HCT116 (cell line): ENCODE results near the gene AASDH. TPM values are rescaled to one million over a fixed set of nuclear protein-coding genes. Genes with fewer than 3 reads are reported as not detected.

Experiments used
- ATAC-seq: fragments of 200-7000 bp; cut with Tn5 transposase; 2 replicates; pipeline ENCODE4 v1.9.1; 2020; ENCODE audit warnings: mild to moderate bottlenecking, moderate library complexity
- BruUV-seq: library from RNA; stranded (reverse); fragments of 400-500 nt; replicated peaks from 2 replicates; lab custom pipeline; 2021; lab: Mats Ljungman, UMichigan
- CTCF ChIA-PET: fragments of 300-600 bp; sonication (Branson Sonifier 250); formaldehyde crosslinking; loops from one replicate; lab custom pipeline; 2021; ENCODE audit warnings: antibody characterized with exemption; lab: Charles Lee
- POLR2A ChIA-PET: fragments of 300-600, 350-600 bp; sonication (Branson Sonifier 250); formaldehyde crosslinking; loops from one replicate; lab custom pipeline; 2021; ENCODE audit warnings: antibody characterized with exemption; lab: Charles Lee
- RAD21 ChIA-PET, 2 experiments: fragments of 300-600 bp; sonication (Branson Sonifier 250); formaldehyde crosslinking; loops; one replicate each; lab custom pipeline; 2023; ENCODE audit warnings: low total read pairs in 2 of 2; ENCODE audit not compliant: uncharacterized antibody in 2 of 2, unreplicated experiment in 2 of 2, low non-redundant PET in 1 of 2; lab: Charles Lee
- DNase-seq: peaks from one replicate; pipeline ENCODE4 v3.0.0-alpha.2; 2010; ENCODE audit warnings: low read depth, low spot score
- H2AFZ ChIP-seq: fragments of 200-600 bp; shearing (Covaris generic), sonication (generic); 2 replicates; pipeline ENCODE4 v1.6.1; 2017; ENCODE audit warnings: low read depth, mixed run types, mixed read lengths, antibody characterized with exemption, low read length; ENCODE audit not compliant: poor library complexity, severe bottlenecking
- H3K27ac ChIP-seq: 2 replicates; pipeline ENCODE4 v1.5.1; 2012; ENCODE audit warnings: low read depth, low read length
- H3K27me3 ChIP-seq: fragments of 200-600 bp; sonication (generic); 2 replicates; pipeline ENCODE4 v1.6.1; 2016; ENCODE audit warnings: mixed run types, low read length, mixed read lengths; ENCODE audit not compliant: insufficient read depth
- H3K36me3 ChIP-seq, 2 experiments: fragments of 200-500 bp in 1 of 2; fragments of 200-600 bp in 1 of 2; sonication (Bioruptor generic) in 1 of 2; sonication (generic) in 1 of 2; 2 replicates each; pipeline versions ENCODE4 v1.5.1 to v1.6.1; 2014 to 2016; ENCODE audit warnings: low read length in 2 of 2, inconsistent platforms in 1 of 2, mixed read lengths in 1 of 2, mixed run types in 1 of 2; ENCODE audit not compliant: insufficient read depth in 2 of 2, control insufficient read depth in 1 of 2
- H3K4me1 ChIP-seq, 2 experiments: fragments of 200-600 bp in 1 of 2; sonication (generic) in 1 of 2; 2 replicates each; pipeline versions ENCODE4 v1.5.1 to v1.6.1; 2012 to 2017; ENCODE audit warnings: low read length in 2 of 2, inconsistent platforms in 1 of 2, mild to moderate bottlenecking in 1 of 2, mixed read lengths in 1 of 2, mixed run types in 1 of 2, moderate library complexity in 1 of 2; ENCODE audit not compliant: insufficient read depth in 2 of 2, control insufficient read depth in 1 of 2
- H3K4me2 ChIP-seq: fragments of 200-600 bp; sonication (generic); 2 replicates; pipeline ENCODE4 v1.6.1; 2017; ENCODE audit warnings: mixed run types, low read length, mixed read lengths
- H3K4me3 ChIP-seq, 2 experiments: fragments of 200-600 bp in 1 of 2; sonication (generic) in 1 of 2; replicated peaks in 1 of 2; 2 replicates each; pipeline ENCODE4 v1.5.1; 2011 to 2016; ENCODE audit warnings: low read length in 2 of 2, control low read depth in 1 of 2, low read depth in 1 of 2, mild to moderate bottlenecking in 1 of 2, mixed read lengths in 1 of 2, mixed run types in 1 of 2
- H3K79me2 ChIP-seq: fragments of 200-600 bp; sonication (generic); 2 replicates; pipeline ENCODE4 v1.6.1; 2017; ENCODE audit warnings: mild to moderate bottlenecking, mixed run types, low read length, moderate library complexity, mixed read lengths; ENCODE audit not compliant: insufficient read depth
- H3K9ac ChIP-seq: fragments of 200-600 bp; sonication (generic); 2 replicates; pipeline ENCODE4 v1.6.1; 2016; ENCODE audit warnings: low read length, mixed read lengths
- H3K9me2 ChIP-seq: fragments of 200-600 bp; sonication (generic), shearing (Covaris generic); 2 replicates; pipeline ENCODE4 v1.6.1; 2017; ENCODE audit warnings: mixed run types, mild to moderate bottlenecking, moderate library complexity; ENCODE audit not compliant: insufficient read depth
- H3K9me3 ChIP-seq, 2 experiments: fragments of 200-500 bp in 1 of 2; fragments of 200-600 bp in 1 of 2; sonication (Bioruptor generic) in 1 of 2; sonication (generic) in 1 of 2; 2 replicates each; pipeline ENCODE4 v1.6.1; 2014 to 2017; ENCODE audit warnings: low read length in 2 of 2, mixed read lengths in 2 of 2, inconsistent platforms in 1 of 2, low read depth in 1 of 2, mild to moderate bottlenecking in 1 of 2, mixed run types in 1 of 2, moderate library complexity in 1 of 2; ENCODE audit not compliant: control insufficient read depth in 1 of 2, insufficient read depth in 1 of 2
- H4K20me1 ChIP-seq: fragments of 200-600 bp; sonication (generic), shearing (Covaris generic); 2 replicates; pipeline ENCODE4 v1.6.1; 2017; ENCODE audit warnings: mixed run types, mild to moderate bottlenecking, moderate library complexity; ENCODE audit not compliant: insufficient read depth
- ATF3 ChIP-seq: IDR thresholded peaks from 2 replicates; pipeline ENCODE4 v1.6.1; 2012
- CBX3 ChIP-seq: IDR thresholded peaks from 2 replicates; pipeline ENCODE4 v1.6.1; 2012; ENCODE audit warnings: low read depth
- CEBPB ChIP-seq: IDR thresholded peaks from 2 replicates; pipeline ENCODE4 v1.6.1; 2012; ENCODE audit warnings: low read depth
- CTCF ChIP-seq, 3 experiments: fragments of 200-600 bp in 1 of 3; sonication (generic) in 1 of 3; IDR thresholded peaks in 2 of 3; conservative IDR thresholded peaks in 1 of 3; 2 replicates each; pipeline ENCODE4 v1.5.1; 2012 to 2017; ENCODE audit warnings: low read depth in 2 of 3, low read length in 2 of 3, antibody characterized with exemption in 1 of 3, borderline replicate concordance in 1 of 3, control low read depth in 1 of 3, mild to moderate bottlenecking in 1 of 3, mixed read lengths in 1 of 3, mixed run types in 1 of 3, moderate library complexity in 1 of 3; ENCODE audit not compliant: insufficient read depth in 1 of 3
- EGR1 ChIP-seq: IDR thresholded peaks from 2 replicates; pipeline ENCODE4 v1.6.1; 2012; ENCODE audit warnings: low read depth
- EZH2 ChIP-seq: fragments of 200-600 bp; sonication (generic); IDR thresholded peaks from 2 replicates; pipeline ENCODE4 v1.6.1; 2017; ENCODE audit warnings: antibody characterized with exemption, mixed run types
- EZH2phosphoT487 ChIP-seq: fragments of 200-600 bp; IDR thresholded peaks from 2 replicates; pipeline ENCODE4 v1.6.1; 2018; ENCODE audit warnings: antibody characterized with exemption, borderline replicate concordance
- JUND ChIP-seq: IDR thresholded peaks from 2 replicates; pipeline ENCODE4 v1.6.1; 2012
- MAX ChIP-seq: IDR thresholded peaks from 2 replicates; pipeline ENCODE4 v1.6.1; 2012
- POLR2A ChIP-seq: IDR thresholded peaks from 2 replicates; pipeline ENCODE4 v1.7.0; 2011; ENCODE audit warnings: borderline replicate concordance; ENCODE audit not compliant: insufficient read depth, insufficient read length; ENCODE audit errors: extremely low read depth
- POLR2AphosphoS5 ChIP-seq: IDR thresholded peaks from 2 replicates; pipeline ENCODE4 v1.6.1; 2011; ENCODE audit warnings: mild to moderate bottlenecking, low read depth, low read length, moderate library complexity
- RAD21 ChIP-seq: IDR thresholded peaks from 2 replicates; pipeline ENCODE4 v1.6.1; 2012; ENCODE audit warnings: low read depth, mild to moderate bottlenecking
- REST ChIP-seq: IDR thresholded peaks from 2 replicates; pipeline ENCODE4 v1.6.1; 2012; ENCODE audit warnings: low read depth
- SIN3A ChIP-seq: IDR thresholded peaks from 2 replicates; pipeline ENCODE4 v1.6.1; 2012; ENCODE audit warnings: low read depth
- SP1 ChIP-seq: IDR thresholded peaks from 2 replicates; pipeline ENCODE4 v1.6.1; 2012; ENCODE audit warnings: low read depth
- SRF ChIP-seq: IDR thresholded peaks from 2 replicates; pipeline ENCODE4 v1.6.1; 2012; ENCODE audit warnings: low read depth
- TCF7L2 ChIP-seq: IDR thresholded peaks from 2 replicates; pipeline ENCODE4 v1.7.0; 2011; ENCODE audit warnings: borderline replicate concordance, inconsistent platforms; ENCODE audit not compliant: insufficient read depth, insufficient read length; ENCODE audit errors: extremely low read depth
- YY1 ChIP-seq: IDR thresholded peaks from 2 replicates; pipeline ENCODE4 v1.6.1; 2011; ENCODE audit warnings: low read length, low read depth, moderate library complexity, mild to moderate bottlenecking; ENCODE audit not compliant: insufficient replicate concordance; ENCODE audit errors: extremely low read depth
- ZFX ChIP-seq: fragments of 450-650 bp; IDR thresholded peaks from 2 replicates; pipeline ENCODE4 v1.6.1; 2017
- ZNF274 ChIP-seq: fragments of 200-500 bp; sonication (Bioruptor generic); IDR thresholded peaks from 2 replicates; pipeline ENCODE4 v1.6.1; 2014; ENCODE audit warnings: mild to moderate bottlenecking, low read depth, low read length, inconsistent platforms
- intact Hi-C: fragments of 100-400 bp; cut with micrococcal nuclease; formaldehyde crosslinking; loops from 2 replicates; pipeline ENCODE4 v1.10.0; 2022
- total RNA-seq: library from RNA; stranded (reverse); gene quantifications from one replicate; pipeline ENCODE4 v1.2.1, GENCODE V29; 2021; ENCODE audit not compliant: unreplicated experiment

The AASDH gene
- total RNA-seq, 1 experiment from 2014 or later: 13.7 TPM

- TF ChIP-seq YY1 (no peak), EGR1 (no peak), ZFX (no peak), SIN3A (no peak), TCF7L2 (no peak), SRF (no peak)
Measured at GRCh38 chr4:56372774-56373173, 14.5 kb downstream of the AASDH start (continued).

GRCh38 chr4:56371426-56372220 lies 15.7 kb downstream of the AASDH start:
- no peaks in the 10 kb centered on the region for H4K20me1 ChIP-seq
- ChIA-PET RAD21 (no interaction called here), CTCF (no interaction called here), POLR2A (no interaction called here)
- no peaks in the 10 kb centered on the region for H3K9me2 ChIP-seq
- H2AFZ ChIP-seq: no peak overlapping the region
- H3K4me3 ChIP-seq: no peak overlapping the region
- no peaks in the 10 kb centered on the region for H3K27me3 ChIP-seq
- no peaks in the 10 kb centered on the region for H3K79me2 ChIP-seq
- H3K4me2 ChIP-seq: no peak overlapping the region
- no peaks in the 10 kb centered on the region for H3K9me3 ChIP-seq
- DNase-seq (no peak), ATAC-seq (no peak)
- no peak overlapping the region for H3K27ac ChIP-seq
- no peaks in the 10 kb centered on the region for H3K4me1 ChIP-seq
- H3K9ac ChIP-seq: no peak overlapping the region
- BruUV-seq: no TSS peak
- H3K36me3 ChIP-seq: peaks cover 0 to 5% of the 10 kb centered on the region in 2 experiments; a peak in 1 of 4 replicates
- intact Hi-C loops: no loop called here
- no peak for TF ChIP-seq POLR2A
- TF ChIP-seq ZFX: no peak
- no peak for TF ChIP-seq CEBPB
- TF ChIP-seq SIN3A: no peak
- no peak for TF ChIP-seq SP1
- TF ChIP-seq JUND: no peak
- no peak for TF ChIP-seq ZNF274
- no peak for TF ChIP-seq CTCF (IDR thresholded peaks at IDR 0.05 in 2 of 3, conservative IDR thresholded peaks at IDR 0.05 in 1 of 3; ENCODE audit: borderline replicate concordance in 1 of 3, insufficient read depth in 1 of 3, low read depth in 2 of 3, low read length in 2 of 3)
- no peak for TF ChIP-seq ATF3
- no peak for TF ChIP-seq EZH2
- no peak for TF ChIP-seq REST
- TF ChIP-seq POLR2AphosphoS5: no peak
- TF ChIP-seq EZH2phosphoT487: no peak
- no peak for TF ChIP-seq EGR1
- TF ChIP-seq CBX3: no peak
- no peak for TF ChIP-seq MAX
- no peak for TF ChIP-seq TCF7L2
- no peak for TF ChIP-seq RAD21
- no peak for TF ChIP-seq YY1
